Chondrocyte (in vitro differentiated cells): ENCODE data around the gene KCNH8. TPM values are rescaled to one million over a fixed set of nuclear protein-coding genes. Genes with fewer than 3 reads are reported as not detected.

Source experiments
- DNase-seq: peaks from one replicate; pipeline ENCODE4 v3.0.0; 2021; ENCODE audit warnings: mixed read lengths, low spot score
- H3K27ac Mint-ChIP-seq: one replicate; pipeline ENCODE4 v1.8.0; 2021; ENCODE audit warnings: mild to moderate bottlenecking, moderate library complexity, mixed read lengths; ENCODE audit not compliant: unreplicated experiment
- H3K27me3 Mint-ChIP-seq: 2 replicates; pipeline ENCODE4 v1.8.0; 2021; ENCODE audit warnings: low read depth, mixed read lengths
- H3K36me3 Mint-ChIP-seq: 2 replicates; pipeline ENCODE4 v1.8.0; 2021; ENCODE audit warnings: low read depth, mixed read lengths
- H3K4me1 Mint-ChIP-seq: 2 replicates; pipeline ENCODE4 v1.8.0; 2021; ENCODE audit warnings: low read depth, mild to moderate bottlenecking, mixed read lengths
- H3K4me3 Mint-ChIP-seq: one replicate; pipeline ENCODE4 v1.8.0; 2021; ENCODE audit warnings: mild to moderate bottlenecking, moderate library complexity, mixed read lengths; ENCODE audit not compliant: unreplicated experiment
- H3K9me3 Mint-ChIP-seq: 2 replicates; pipeline ENCODE4 v1.8.0; 2021; ENCODE audit warnings: low read depth, mixed read lengths
- CTCF ChIP-seq: fragments of 200-600 bp; sonication (generic); IDR thresholded peaks from 2 replicates; pipeline ENCODE4 v1.5.0; 2021; ENCODE audit warnings: antibody characterized with exemption, mild to moderate bottlenecking, moderate library complexity
- total RNA-seq: library from RNA; stranded (reverse); gene quantifications from 3 replicates; pipeline ENCODE4 v1.2.1, GENCODE V29; 2021

KCNH8 gene
- total RNA-seq, 1 donor from 2014 or later = not detected

- H3K4me3 Mint-ChIP-seq = no peak overlapping the region
- no peak for DNase-seq
- no peaks in the 10 kb centered on the region for H3K4me1 Mint-ChIP-seq
- no peak for TF ChIP-seq CTCF
- H3K27me3 Mint-ChIP-seq = peaks cover 5% of the 10 kb centered on the region
- H3K9me3 Mint-ChIP-seq = no peaks in the 10 kb centered on the region
- H3K27ac Mint-ChIP-seq = no peak overlapping the region
- H3K36me3 Mint-ChIP-seq = no peaks in the 10 kb centered on the region
Measured at GRCh38 chr3:19272296-19272695, 124.0 kb downstream of the KCNH8 start.

- Mint-ChIP-seq H3K4me3 (no peak overlapping the region), H3K36me3 (no peaks in the 10 kb centered on the region), H3K9me3 (no peaks in the 10 kb centered on the region), H3K27ac (no peak overlapping the region), H3K27me3 (peaks cover 4% of the 10 kb centered on the region), H3K4me1 (no peaks in the 10 kb centered on the region)
- no peak for DNase-seq
- no peak for TF ChIP-seq CTCF
Measured at GRCh38 chr3:19273091-19273490, 124.8 kb downstream of the KCNH8 start.

- no peak overlapping the region for H3K27ac Mint-ChIP-seq
- no peak overlapping the region for H3K4me3 Mint-ChIP-seq
- peaks cover 2% of the 10 kb centered on the region for H3K27me3 Mint-ChIP-seq
- no peak for TF ChIP-seq CTCF
- H3K4me1 Mint-ChIP-seq = no peaks in the 10 kb centered on the region
- no peak for DNase-seq
- H3K36me3 Mint-ChIP-seq = no peaks in the 10 kb centered on the region
- H3K9me3 Mint-ChIP-seq = no peaks in the 10 kb centered on the region
Measured at GRCh38 chr3:19274576-19274975, 126.3 kb downstream of the KCNH8 start.

- no peak for DNase-seq
- Mint-ChIP-seq H3K27me3 (no peaks in the 10 kb centered on the region), H3K9me3 (peaks cover 3% of the 10 kb centered on the region), H3K4me3 (no peak overlapping the region), H3K27ac (no peak overlapping the region), H3K4me1 (no peaks in the 10 kb centered on the region), H3K36me3 (no peaks in the 10 kb centered on the region)
- no peak for TF ChIP-seq CTCF
Measured at GRCh38 chr3:19284974-19285373, 136.7 kb downstream of the KCNH8 start.

- DNase-seq = no peak
- Mint-ChIP-seq H3K4me1 (no peaks in the 10 kb centered on the region), H3K9me3 (no peaks in the 10 kb centered on the region), H3K4me3 (no peak overlapping the region), H3K36me3 (no peaks in the 10 kb centered on the region), H3K27ac (no peak overlapping the region), H3K27me3 (no peaks in the 10 kb centered on the region)
- TF ChIP-seq CTCF = no peak
Measured at GRCh38 chr3:19293295-19293694, 145.0 kb downstream of the KCNH8 start.
